Astrocyte of the cerebellum (primary cell): Measurements from ENCODE around the gene ATP9B.
A peak's percentile ranks its signal among the peaks of the same experiment; 100 is the strongest.
"Not testable (repeated sequence)": the region's sequence is repeated elsewhere in the genome, so short reads cannot be mapped to it uniquely, and the experiment has no call there.

Experiments
- DNase-seq: peaks from one replicate; pipeline ENCODE4 v3.0.0-alpha.2; 2011; ENCODE audit warnings: low read depth
- H3K4me3 ChIP-seq: 2 replicates; pipeline ENCODE4 v1.5.1; 2011; ENCODE audit warnings: mild to moderate bottlenecking, low read depth, low read length, moderate library complexity
- CTCF ChIP-seq: IDR thresholded peaks from 2 replicates; pipeline ENCODE4 v1.5.1; 2012; ENCODE audit warnings: low read length, low read depth, moderate library complexity, mild to moderate bottlenecking; ENCODE audit errors: missing control alignments
- in situ Hi-C: cut with HindIII; loops from 2 replicates; pipeline ENCODE4 v1.10.0; 2017; ENCODE audit warnings: low sequenced_read_pairs

Gene ATP9B

GRCh38 chr18:79069717-79070151 is 540 bp downstream of the ATP9B start:
- TF ChIP-seq CTCF, result no peak
- in situ Hi-C loops, result no loop called here
- peak overlapping the region; percentile 91 for H3K4me3 ChIP-seq
- no peak for DNase-seq

- TF ChIP-seq CTCF, result no peak
- in situ Hi-C loops, result no loop called here
- peak overlapping the region; percentile 91 for H3K4me3 ChIP-seq
- DNase-seq, result no peak
Observed at GRCh38 chr18:79070486-79070885, 1.3 kb downstream of the ATP9B start.

- H3K4me3 ChIP-seq, result no peak overlapping the region
- no peak for TF ChIP-seq CTCF
- no peak for DNase-seq
- in situ Hi-C loops, result no loop called here
Observed at GRCh38 chr18:79071037-79071436, 1.8 kb downstream of the ATP9B start.

- TF ChIP-seq CTCF, result no peak
- no peak for DNase-seq
- in situ Hi-C loops, result no loop called here
- no peak overlapping the region for H3K4me3 ChIP-seq
Observed at GRCh38 chr18:79071503-79072210, 2.5 kb downstream of the ATP9B start.

GRCh38 chr18:79072655-79073054 is 3.5 kb downstream of the ATP9B start:
- DNase-seq, H3K4me3 ChIP-seq, in situ Hi-C loops: not testable (repeated sequence)

- DNase-seq, result no peak
- no peak for TF ChIP-seq CTCF
- in situ Hi-C loops, result no loop called here
- H3K4me3 ChIP-seq, result no peak overlapping the region
Observed at GRCh38 chr18:79077181-79077580, 8.0 kb downstream of the ATP9B start.

GRCh38 chr18:79078791-79079190 is 9.6 kb downstream of the ATP9B start:
- H3K4me3 ChIP-seq, DNase-seq, in situ Hi-C loops: not testable (repeated sequence)

GRCh38 chr18:79092874-79093273 is 23.7 kb downstream of the ATP9B start:
- H3K4me3 ChIP-seq, result no peak overlapping the region
- TF ChIP-seq CTCF, result no peak
- DNase-seq, result no peak
- in situ Hi-C loops, result no loop called here
